Activated naive CD8-positive, alpha-beta T cell treated with anti-CD3 and anti-CD28 coated beads, Interleukin-2, amount 50 U/mL, for 16 hours (primary cell): ENCODE data around the gene SMPD4.
"Not testable (repeated sequence)": the region's sequence is repeated elsewhere in the genome, so short reads cannot be mapped to it uniquely, and the experiment has no call there.

ENCODE experiments used
- DNase-seq: peaks from one replicate; pipeline ENCODE4 v3.0.0-alpha.2; 2020; ENCODE audit warnings: low read depth, low spot score

SMPD4 gene

DNA sequence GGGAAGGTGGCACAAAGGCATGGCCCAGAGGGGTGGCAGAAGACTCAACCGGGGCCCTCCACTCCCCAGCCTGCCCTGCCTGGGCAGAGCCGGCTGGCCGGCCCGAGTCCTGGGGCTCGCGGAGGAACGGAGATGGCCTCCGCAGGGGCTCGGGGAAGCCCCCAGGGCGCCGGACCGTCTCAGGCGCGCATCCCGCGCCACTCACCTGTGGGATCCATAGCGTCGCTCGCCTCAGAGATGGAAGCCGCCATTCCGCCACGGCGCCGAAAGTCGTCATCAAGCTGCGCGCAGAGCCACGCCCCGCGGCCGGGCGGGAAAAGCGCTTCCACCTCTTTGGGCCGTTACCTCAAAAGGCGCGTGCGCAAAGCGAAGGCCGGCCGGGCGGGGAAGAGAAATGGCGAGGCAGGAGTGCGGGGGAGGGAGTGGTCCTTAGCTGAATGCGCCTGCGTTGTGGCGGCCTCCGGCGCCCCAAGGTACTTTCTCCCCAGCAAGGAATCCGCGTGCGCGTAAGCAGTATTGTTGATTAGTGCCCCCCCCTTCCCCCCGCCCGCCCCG lies at the start of gene SMPD4:
SMPD4 (minus strand) TSS at position 278 of the 555 bp plus-strand sequence. CDS start 5,010 bp downstream, outside the sequence.
- DNase-seq = peak; percentile 95

DNA sequence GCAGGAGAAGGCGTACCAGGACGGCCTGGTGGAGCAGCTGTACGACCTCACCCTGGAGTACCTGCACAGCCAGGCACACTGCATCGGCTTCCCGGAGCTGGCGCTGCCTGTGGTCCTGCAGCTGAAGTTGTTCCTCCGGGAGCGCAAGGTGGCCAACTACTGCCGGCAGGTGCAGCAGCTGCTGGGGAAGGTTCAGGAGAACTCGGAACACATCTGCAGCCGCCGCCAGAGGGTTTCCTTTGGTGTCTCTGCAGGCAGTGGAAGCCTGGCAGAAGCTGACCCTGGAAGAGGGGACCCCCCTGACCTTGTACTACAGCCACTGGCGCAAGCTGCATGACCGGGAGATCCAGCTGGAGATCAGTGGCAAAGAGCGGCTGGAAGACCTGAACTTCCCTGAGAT lies 49.5 kb upstream of the SMPD4 start:
- DNase-seq = not testable (repeated sequence)

DNA sequence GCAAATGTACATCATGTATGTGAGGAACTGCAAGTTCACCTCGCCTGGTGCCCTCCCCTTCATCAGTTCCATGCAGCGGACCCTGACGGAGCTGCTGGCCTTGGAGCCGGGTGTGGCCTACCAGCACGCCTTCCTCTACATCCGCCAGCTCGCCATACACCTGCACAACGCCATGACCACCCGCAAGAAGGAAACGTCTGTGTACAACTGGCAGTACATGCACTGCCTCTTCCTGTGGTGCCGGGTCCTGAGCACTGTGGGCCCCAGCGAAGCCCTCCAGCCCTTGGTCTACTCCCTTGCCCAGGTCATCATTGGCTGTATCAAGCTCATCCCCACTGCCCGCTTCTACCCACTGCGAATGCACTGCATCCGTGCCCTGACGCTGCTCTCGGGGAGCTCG lies 49.0 kb upstream of the SMPD4 start:
- not testable (repeated sequence) for DNase-seq

- not testable (repeated sequence) for DNase-seq
These were observed 47.7 kb upstream of the SMPD4 start for GRCh38 chr2:130229161-130229510.

DNA sequence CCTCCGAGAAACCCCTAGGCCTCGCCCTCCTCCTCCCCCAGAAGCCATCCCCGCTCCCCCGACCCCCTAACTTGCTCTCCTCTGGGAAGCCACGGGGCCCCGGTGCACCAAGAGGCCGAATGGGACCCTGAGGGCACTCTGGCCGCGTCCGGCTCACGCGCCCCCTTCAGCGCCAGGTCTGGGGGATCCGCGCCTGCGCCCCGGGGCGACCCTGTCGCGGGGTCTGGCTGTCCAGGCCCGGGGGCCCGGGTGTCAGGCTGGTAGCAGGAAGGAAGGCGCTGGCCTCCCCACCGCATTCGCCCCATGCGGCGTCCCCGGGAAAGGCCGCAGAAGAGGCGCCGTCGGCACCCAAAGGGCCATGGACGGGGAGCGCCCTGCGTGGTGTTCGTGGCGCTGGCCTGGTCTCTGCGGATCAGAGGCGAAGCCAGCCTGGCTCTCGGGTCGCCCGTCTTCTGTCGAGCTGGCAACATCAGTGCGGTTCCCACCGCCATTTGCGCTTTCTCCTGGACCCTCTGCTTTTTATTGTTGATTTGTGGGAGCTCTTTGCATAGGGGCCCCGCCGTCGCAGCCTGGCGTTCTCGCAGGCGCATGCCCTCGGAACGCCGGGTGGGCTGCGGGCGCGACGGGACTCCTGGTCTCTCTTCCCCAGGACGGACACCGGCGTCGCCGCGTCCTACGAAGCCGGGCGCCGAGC lies 47.2 kb upstream of the SMPD4 start:
- DNase-seq = not testable (repeated sequence)

DNA sequence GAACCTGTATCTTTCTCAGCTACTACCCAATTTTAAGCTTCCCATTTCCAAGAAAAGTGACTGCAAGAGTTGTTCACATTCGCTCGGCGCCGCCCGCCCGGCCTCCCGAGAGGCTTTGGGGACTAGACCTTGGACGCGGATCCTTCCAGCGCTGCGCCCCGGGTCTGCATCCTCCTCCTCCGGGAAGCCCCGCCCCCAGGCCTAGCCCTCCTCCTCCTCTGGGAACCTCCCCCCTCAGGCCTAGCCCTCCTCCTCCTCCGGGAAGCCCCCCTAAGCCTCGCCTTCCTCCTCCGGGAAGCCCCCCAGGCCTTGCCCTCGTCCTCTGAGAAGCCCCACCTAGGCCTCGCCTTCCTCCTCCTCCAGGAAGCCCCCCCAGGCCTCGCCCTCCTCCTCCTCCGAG lies 46.6 kb upstream of the SMPD4 start:
- DNase-seq = not testable (repeated sequence)

- DNase-seq = not testable (repeated sequence)
These were observed 41.1 kb upstream of the SMPD4 start for GRCh38 chr2:130222523-130222922.

DNA sequence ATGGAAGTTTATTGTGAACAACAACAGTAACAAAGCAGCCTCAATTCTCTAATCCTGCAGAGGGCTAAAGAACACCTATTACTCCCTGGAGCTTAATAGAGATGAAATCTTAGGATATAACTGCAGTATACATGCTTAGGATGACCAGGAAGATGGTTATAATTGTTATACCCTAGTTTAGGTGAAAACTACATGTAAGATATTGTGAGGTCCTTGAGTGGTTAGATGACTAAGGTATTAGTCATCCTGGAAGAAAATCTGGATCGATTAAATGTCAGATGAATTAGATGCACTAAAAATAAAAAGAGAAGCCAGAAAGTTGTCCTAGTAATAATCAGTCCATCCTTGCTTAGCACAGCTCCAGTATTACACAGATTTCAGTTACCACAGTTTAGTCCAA lies 39.1 kb upstream of the SMPD4 start:
- DNase-seq = not testable (repeated sequence)

DNA sequence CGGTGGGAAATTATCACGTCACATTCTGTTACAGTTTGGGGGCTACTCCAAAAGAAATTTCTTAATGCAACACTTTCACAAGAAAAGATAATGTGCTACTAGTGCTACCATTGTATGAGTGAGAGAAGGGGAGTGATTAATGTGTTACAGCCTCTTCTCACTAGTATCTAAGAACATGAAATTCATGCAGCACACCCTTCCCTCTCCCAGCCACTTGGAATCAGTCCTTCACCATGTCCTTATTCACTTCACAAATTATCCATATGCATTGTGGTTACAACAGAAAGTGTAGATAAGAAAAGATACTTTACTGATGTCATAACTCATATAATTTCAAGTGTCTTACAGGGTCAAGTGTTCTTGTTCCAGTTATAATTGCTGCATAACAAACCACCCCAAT lies 37.7 kb upstream of the SMPD4 start:
- DNase-seq = not testable (repeated sequence)

- not testable (repeated sequence) for DNase-seq
These were observed 25.6 kb upstream of the SMPD4 start for GRCh38 chr2:130207051-130207450.

DNA sequence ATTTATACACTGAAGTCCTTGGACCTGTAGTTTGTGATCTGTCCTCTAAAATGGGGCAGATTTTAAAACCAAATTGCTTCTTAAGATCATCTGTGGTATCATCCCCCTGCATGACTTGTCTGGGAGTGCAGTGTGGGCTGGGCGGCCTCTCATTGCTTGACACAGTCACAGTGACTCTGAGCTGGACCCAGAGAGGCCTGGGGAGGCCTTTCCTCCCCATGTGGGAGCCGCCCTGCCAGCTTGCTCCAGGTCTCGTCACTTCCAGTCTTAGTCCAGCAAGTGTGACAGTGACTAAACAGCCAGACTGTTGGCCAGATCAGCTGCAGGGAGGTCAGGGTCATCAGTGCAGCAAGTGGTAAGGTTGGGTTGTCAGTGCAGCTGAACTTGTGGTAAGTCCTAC lies 21.7 kb upstream of the SMPD4 start:
- DNase-seq = not testable (repeated sequence)

- not testable (repeated sequence) for DNase-seq
These were observed 21.1 kb upstream of the SMPD4 start for GRCh38 chr2:130202518-130202917.

DNA sequence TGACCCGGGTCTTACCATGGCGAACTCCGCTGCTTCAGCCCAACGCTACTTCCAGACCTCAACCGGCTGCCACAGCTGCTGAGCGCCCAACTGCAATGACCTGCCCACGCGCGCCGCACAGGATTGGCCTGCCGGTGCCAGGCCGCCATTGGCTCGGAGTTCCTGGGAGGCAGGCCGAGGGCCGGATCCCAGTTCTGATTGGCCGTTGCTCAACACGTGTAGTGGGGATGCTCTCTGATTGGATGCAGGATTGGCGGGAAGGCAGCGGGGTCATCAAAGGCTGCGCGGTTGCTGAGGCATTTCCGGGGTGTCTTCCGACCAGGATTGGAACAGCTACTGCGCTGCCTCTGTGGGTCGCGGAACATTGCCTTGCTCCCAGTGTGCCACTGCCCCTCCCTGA lies 16.9 kb upstream of the SMPD4 start, which contains the start of gene TUBA3E:
TUBA3E (minus strand) TSS at position 97 of the 400 bp plus-strand sequence; CDS start at position 18, 79 bp downstream.
- no peak for DNase-seq

DNA sequence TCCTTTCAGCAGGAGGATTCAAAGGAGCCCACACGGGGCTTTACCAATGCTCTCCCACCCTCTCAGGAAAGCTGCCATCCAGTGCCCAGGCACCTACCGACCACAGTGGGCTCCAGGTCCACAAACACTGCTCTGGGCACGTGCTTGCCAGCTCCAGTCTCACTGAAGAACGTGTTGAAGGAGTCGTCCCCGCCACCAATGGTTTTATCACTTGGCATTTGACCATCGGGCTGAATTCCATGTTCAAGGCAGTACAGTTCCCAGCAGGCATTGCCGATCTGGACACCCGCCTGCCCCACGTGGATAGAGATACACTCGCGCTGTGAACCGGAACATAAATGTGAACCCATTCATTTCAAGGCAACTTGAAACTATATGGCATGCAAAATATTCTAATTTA lies 14.7 kb upstream of the SMPD4 start:
- not testable (repeated sequence) for DNase-seq

- DNase-seq = not testable (repeated sequence)
These were observed 13.8 kb upstream of the SMPD4 start for GRCh38 chr2:130195089-130195635.

GRCh38 chr2:130193824-130194223 lies 12.4 kb upstream of the SMPD4 start:
- not testable (repeated sequence) for DNase-seq

- DNase-seq = not testable (repeated sequence)
These were observed 11.0 kb upstream of the SMPD4 start for GRCh38 chr2:130192451-130192850.

DNA sequence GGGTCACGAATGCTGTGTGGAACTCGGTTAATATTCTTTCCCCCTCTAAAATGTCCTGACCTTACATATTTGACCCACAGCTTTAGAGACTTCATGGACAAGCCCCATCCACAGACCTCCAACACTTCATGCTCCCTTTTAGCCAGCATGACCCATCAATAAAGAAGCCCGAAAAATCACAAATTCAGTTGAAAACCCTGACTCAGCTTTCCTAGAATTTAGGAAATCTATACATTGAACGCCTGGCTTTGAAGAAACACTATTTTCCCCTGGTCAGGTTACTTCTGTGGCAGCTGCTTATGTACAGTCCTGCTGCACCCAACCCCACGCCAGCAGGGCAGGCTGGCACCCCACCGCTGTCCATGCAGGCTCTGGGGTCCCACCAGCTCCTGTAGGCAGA lies 9.9 kb upstream of the SMPD4 start:
- not testable (repeated sequence) for DNase-seq

DNA sequence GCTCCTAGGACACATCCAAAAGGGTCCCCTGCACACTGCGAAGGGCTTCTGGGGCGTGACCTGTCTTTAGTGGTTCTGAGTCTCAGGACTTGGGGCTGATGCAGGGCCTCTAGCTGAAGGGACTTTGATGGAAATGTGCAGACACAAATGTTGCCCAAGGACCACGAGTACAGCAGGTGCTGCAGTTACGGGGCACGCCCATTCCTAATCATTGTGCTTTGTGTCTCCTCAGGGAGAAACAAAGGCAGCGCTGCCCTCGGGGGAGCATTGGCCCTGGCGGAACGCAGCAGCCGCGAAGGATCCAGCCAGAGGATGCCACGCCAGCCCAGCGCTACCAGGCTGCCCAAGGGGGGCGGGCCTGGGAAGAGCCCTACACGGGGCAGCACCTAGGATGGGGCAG lies 8.8 kb upstream of the SMPD4 start:
- DNase-seq = no peak

DNA sequence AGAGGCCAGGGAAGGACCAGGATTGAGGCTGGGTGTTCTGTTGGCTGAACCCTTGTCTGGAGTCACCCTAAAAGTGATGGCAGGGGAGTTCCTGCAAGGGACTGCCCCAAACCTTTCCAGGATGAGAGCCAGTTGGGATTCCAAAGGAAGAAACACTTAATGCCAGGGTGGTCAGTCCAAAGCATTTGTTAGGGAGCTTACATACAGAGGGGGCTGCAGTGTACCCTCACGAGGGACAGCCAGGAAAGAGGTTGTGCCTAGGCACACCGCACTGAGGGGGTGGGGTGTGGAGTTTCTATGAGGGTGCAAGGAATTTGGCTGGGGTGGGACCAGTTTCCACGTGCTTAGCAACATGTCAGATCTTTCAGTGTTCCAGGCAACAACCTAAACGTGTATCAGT lies 7.6 kb upstream of the SMPD4 start:
- not testable (repeated sequence) for DNase-seq

- not testable (repeated sequence) for DNase-seq
These were observed 6.7 kb upstream of the SMPD4 start for GRCh38 chr2:130187859-130188792.

- DNase-seq = no peak
These were observed 5.9 kb upstream of the SMPD4 start for GRCh38 chr2:130187268-130187667.
